Measurements from ENCODE around the gene EEFSEC.

DNA sequence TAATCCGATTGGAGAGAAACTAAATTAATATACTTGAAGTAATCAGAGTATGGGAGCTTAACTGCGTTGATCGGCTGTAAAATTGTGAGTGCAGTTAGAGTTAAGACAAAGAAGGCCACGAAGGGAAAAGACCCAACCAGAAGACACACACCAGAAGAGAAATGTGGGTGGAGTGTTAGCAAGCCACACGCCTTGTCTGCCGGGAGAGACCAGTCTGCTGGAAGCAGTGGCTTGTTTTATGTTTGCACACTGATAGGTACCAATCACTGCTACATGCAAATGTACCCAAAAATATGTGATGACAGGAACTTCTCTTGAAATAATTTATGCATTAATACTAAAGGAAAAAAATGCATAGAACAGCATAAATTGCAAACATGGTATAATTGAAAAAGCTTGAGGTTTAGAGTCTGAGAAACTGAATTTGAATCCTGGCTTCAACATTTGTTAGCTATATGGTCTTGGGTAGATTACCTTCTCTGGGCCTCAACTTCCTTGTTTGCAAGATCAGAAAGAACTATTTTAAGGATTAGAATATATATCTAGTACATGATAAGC lies 23.1 kb downstream of the EEFSEC start:
- TF ChIP-seq EP300 (IDR thresholded peaks at IDR 0.05) (no peak), POLR2AphosphoS5 (IDR thresholded peaks at IDR 0.05) (no peak), CTCF (IDR thresholded peaks at IDR 0.05) (no peak)
